Esophagus squamous epithelium (tissue), 5 donors: ENCODE results near the gene MED8. TPM values are rescaled to one million over a fixed set of nuclear protein-coding genes. Genes with fewer than 3 reads are reported as not detected.

Source experiments
- DNase-seq: peaks from one replicate; lab custom pipeline; 2025; lab: John Stamatoyannopoulos, UW
- H3K27ac ChIP-seq, 4 donors: fragments of 200-600 bp; sonication (generic); one replicate each; pipeline ENCODE4 v1.5.1; 2016 to 2019; ENCODE audit warnings: mild to moderate bottlenecking in 1 of 4
- H3K27me3 ChIP-seq, 4 donors: fragments of 200-600 bp; sonication (generic); 1 replicate in 3 of 4; 2 replicates in 1 of 4; pipeline versions ENCODE4 v1.5.1 to v1.6.0; 2017 to 2021; ENCODE audit warnings: antibody characterized with exemption in 1 of 4
- H3K36me3 ChIP-seq, 3 donors: fragments of 200-600 bp; sonication (generic); one replicate each; pipeline ENCODE4 v1.5.1; 2016 to 2019
- H3K4me1 ChIP-seq, 3 donors: fragments of 200-600 bp; sonication (generic); one replicate each; pipeline ENCODE4 v1.5.1; 2017 to 2019
- H3K4me3 ChIP-seq, 4 donors: fragments of 200-600 bp; sonication (generic); 1 replicate in 3 of 4; 2 replicates in 1 of 4; pipeline ENCODE4 v1.5.1; 2016 to 2019; ENCODE audit warnings: mild to moderate bottlenecking in 2 of 4, moderate library complexity in 1 of 4
- H3K9me3 ChIP-seq, 3 donors: fragments of 200-600 bp; sonication (generic); one replicate each; pipeline ENCODE4 v1.5.1; 2016 to 2019
- POLR2A ChIP-seq, 4 donors: fragments of 450-650 bp; IDR thresholded peaks; one replicate each; pipeline ENCODE4 v1.6.1; 2017; ENCODE audit warnings: antibody characterized with exemption in 4 of 4, mild to moderate bottlenecking in 4 of 4, moderate library complexity in 3 of 4
- WGBS, 2 donors: methylation state at CpG; one replicate each; pipeline ENCODE4 v1.1.5; 2018; 5-methylcytosine and 5-hydroxymethylcytosine counted together
- intact Hi-C: fragments of 100-400 bp; cut with DNase I; formaldehyde crosslinking; loops from one replicate; pipeline ENCODE4 v1.15.0; 2022
- total RNA-seq, 4 donors: library from RNA; depleted of rRNA; stranded (reverse); fragments of >200 nt; gene quantifications; one replicate each; pipeline ENCODE4 v1.1.0, GENCODE V29; 2016
- TF ChIP-seq, protein P1 (sequence below), 6 experiments: fragments of 450-650 bp in 4 of 6; fragments of 200-600 bp in 2 of 6; sonication (generic) in 2 of 6; IDR thresholded peaks; one replicate each; pipeline ENCODE4 v1.5.1; 2016 to 2019; ENCODE audit warnings: antibody characterized with exemption in 6 of 6, mild to moderate bottlenecking in 4 of 6, moderate library complexity in 4 of 6
- donor health status: DM: yes; HTN: yes; CAD: no.

The MED8 gene
- total RNA-seq, 4 donors from 2014 or later: 34.5 to 60.1 (median 38.6) TPM

DNA sequence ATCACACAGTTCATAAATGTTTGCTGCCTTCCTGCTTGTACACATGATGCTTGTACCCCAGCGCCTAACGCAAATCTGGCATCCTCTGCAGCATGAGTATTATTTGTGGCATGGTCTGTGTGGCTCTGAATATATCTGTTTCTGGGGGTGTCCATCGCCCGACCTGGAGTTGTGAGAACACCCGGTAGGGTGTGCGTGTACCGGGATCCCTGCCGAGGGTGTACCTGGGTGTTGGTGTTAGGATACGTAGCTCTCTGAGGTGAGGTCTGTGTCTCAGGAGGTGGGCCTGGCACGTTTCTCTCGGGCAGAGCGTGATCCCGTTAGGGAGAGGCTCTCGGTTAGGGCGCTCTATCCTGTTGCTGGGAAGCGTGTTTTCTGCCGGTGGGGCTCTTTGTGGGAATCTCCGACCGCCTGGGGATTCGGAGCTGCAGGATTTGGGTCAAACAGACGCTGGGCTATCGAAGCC lies 41.2 kb downstream of the MED8 start:
- Histone ChIP-seq H3K27ac (peak overlapping the region; percentile 93 to 98 (median 96)), H3K4me3 (peak overlapping the region; percentile 37 to 75 (median 58)), H3K36me3 (no peaks in the 10 kb centered on the region), H3K9me3 (no peaks in the 10 kb centered on the region), H3K4me1 (peaks cover 0 to 52% (median 13%) of the 10 kb centered on the region in 3 donors), H3K27me3 (no peaks in the 10 kb centered on the region)
- no peak for DNase-seq
- intact Hi-C loops: no loop called here
- TF ChIP-seq, protein P1, sequence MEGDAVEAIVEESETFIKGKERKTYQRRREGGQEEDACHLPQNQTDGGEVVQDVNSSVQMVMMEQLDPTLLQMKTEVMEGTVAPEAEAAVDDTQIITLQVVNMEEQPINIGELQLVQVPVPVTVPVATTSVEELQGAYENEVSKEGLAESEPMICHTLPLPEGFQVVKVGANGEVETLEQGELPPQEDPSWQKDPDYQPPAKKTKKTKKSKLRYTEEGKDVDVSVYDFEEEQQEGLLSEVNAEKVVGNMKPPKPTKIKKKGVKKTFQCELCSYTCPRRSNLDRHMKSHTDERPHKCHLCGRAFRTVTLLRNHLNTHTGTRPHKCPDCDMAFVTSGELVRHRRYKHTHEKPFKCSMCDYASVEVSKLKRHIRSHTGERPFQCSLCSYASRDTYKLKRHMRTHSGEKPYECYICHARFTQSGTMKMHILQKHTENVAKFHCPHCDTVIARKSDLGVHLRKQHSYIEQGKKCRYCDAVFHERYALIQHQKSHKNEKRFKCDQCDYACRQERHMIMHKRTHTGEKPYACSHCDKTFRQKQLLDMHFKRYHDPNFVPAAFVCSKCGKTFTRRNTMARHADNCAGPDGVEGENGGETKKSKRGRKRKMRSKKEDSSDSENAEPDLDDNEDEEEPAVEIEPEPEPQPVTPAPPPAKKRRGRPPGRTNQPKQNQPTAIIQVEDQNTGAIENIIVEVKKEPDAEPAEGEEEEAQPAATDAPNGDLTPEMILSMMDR (IDR thresholded peaks at IDR 0.05): peak in 1 of 6 experiments; percentile 15
- TF ChIP-seq POLR2A (IDR thresholded peaks at IDR 0.05): no peak
- WGBS, 2 donors: 10 to 30% methylated on average over 2 to 3 of the region's 22 CpGs

DNA sequence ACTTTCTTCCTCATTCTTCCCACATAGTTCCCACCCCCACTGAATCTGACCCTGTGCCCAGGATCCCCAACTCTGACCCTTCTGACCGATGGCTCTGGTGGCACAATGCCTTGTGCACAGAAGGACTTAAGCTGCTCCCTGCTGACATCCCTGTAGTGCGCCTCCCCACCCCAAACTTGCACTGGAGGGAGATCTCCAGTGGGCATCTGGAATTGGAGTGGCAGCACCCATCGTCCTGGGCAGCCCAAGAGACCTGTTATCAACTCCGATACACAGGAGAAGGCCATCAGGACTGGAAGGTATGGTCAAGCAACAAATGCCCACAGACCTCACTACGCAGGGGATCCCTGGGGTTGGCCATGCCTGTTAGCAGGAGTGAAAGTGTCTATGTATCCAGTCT lies 43.0 kb downstream of the MED8 start:
- Histone ChIP-seq H3K27ac (no peak overlapping the region), H3K4me1 (peaks cover 0 to 58% (median 13%) of the 10 kb centered on the region in 3 donors), H3K36me3 (no peaks in the 10 kb centered on the region), H3K4me3 (no peak overlapping the region), H3K9me3 (no peaks in the 10 kb centered on the region), H3K27me3 (no peaks in the 10 kb centered on the region)
- intact Hi-C loops: no loop called here
- TF ChIP-seq, protein P1 (IDR thresholded peaks at IDR 0.05): no peak
- TF ChIP-seq POLR2A (IDR thresholded peaks at IDR 0.05): no peak
- WGBS, 2 donors: 86 to 96% methylated on average over 3 of the region's 5 CpGs
- no peak for DNase-seq

DNA sequence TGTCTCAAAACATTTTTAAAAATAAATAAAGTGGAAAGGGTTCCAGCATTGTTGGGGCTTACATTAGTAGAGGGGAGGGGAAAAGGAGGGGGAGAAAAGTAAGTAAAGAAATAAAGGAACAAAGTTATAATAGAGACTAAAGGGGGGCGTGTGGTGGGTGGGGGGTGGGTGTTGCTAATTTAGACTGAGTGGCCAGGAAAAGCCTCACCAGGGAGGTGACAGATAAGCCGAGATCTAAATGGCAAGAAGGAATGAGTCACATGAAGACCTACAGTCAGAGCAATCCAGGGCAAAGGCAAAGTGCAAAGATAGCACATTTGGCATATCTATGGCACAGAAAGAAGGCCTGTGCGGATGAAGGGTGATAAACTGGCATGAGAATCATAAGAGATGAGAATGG lies 44.5 kb downstream of the MED8 start:
- Histone ChIP-seq H3K4me1 (peaks cover 0 to 55% (median 13%) of the 10 kb centered on the region in 3 donors), H3K27ac (peak overlapping the region in 2 of 4 donors; percentile 55 to 57), H3K27me3 (no peaks in the 10 kb centered on the region), H3K4me3 (no peak overlapping the region), H3K9me3 (no peaks in the 10 kb centered on the region), H3K36me3 (no peaks in the 10 kb centered on the region)
- intact Hi-C loops: no loop called here
- no peak for DNase-seq
- TF ChIP-seq POLR2A (IDR thresholded peaks at IDR 0.05): no peak
- TF ChIP-seq, protein P1 (IDR thresholded peaks at IDR 0.05): no peak
- WGBS, 2 donors: 49 to 59% methylated on average over 3 of the region's 3 CpGs

DNA sequence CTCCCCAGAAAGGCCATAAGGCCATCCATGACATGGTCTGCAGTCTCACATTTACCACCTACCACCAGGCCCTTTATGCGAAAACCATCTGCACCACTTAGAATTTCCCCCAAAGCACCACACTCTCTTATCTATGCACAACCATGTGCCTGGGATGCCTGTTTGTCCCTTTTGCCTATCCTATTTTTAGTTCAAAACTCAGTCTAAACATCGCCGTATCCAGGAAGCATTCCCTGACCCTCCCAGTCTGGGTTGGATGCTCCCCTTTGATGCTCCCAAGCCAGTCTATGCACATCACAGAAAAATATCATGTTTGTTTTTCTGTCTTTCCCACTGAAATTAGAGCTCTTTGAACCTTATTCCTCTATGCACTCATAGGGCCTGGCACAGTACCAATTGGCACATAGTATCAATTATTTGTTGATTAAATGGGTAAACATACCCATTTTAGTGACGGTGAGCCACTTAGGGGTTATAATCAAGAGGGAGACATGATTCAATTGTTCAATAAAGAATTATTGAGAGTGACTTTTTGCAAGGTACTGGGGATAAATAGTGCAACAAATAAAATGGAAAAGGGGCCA lies 45.2 kb downstream of the MED8 start:
- intact Hi-C loops: no loop called here
- H3K4me3 ChIP-seq: no peak overlapping the region
- H3K27ac ChIP-seq: peak overlapping the region in 3 of 4 donors; percentile 23 to 62 (median 57)
- H3K36me3 ChIP-seq: no peaks in the 10 kb centered on the region
- TF ChIP-seq, protein P1 (IDR thresholded peaks at IDR 0.05): no peak
- no peak for TF ChIP-seq POLR2A (IDR thresholded peaks at IDR 0.05)
- no peaks in the 10 kb centered on the region for H3K9me3 ChIP-seq
- H3K27me3 ChIP-seq: no peaks in the 10 kb centered on the region
- WGBS, 2 donors: 67 to 73% methylated on average over 4 of the region's 4 CpGs
- peaks cover 0 to 47% (median 12%) of the 10 kb centered on the region in 3 donors for H3K4me1 ChIP-seq
- no peak for DNase-seq

DNA sequence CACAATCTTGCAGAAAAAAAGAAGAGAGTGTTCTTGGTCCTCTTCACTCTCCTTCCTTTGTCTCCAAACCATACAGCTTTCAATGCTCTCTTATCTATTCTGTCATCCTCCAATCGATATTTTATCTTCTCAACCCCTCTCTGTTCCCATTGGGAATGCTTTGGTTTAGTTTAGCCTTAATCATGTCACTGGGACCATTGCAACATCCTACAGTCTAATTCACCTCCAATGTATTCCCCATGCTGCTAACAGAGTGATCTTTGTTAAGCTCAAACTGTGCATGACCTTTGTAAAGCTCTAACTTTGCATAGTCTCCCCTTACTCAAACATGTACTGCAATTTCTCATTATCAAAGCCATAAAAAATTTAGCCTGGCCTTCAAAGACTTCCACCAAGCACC lies 49.0 kb downstream of the MED8 start:
- H3K4me3 ChIP-seq: no peak overlapping the region
- H3K9me3 ChIP-seq: no peaks in the 10 kb centered on the region
- WGBS, 2 donors: 50 to 59% methylated on average over 1 of the region's 1 CpG
- H3K27me3 ChIP-seq: no peaks in the 10 kb centered on the region
- no peak for DNase-seq
- peaks cover 0 to 27% (median 5%) of the 10 kb centered on the region in 3 donors for H3K4me1 ChIP-seq
- no peak overlapping the region for H3K27ac ChIP-seq
- H3K36me3 ChIP-seq: no peaks in the 10 kb centered on the region
- intact Hi-C loops: no loop called here
- TF ChIP-seq POLR2A (IDR thresholded peaks at IDR 0.05): no peak
- TF ChIP-seq, protein P1 (IDR thresholded peaks at IDR 0.05): no peak
